ENCODE measurements around the gene DHDDS.
"Not testable (repeated sequence)": the region's sequence is repeated elsewhere in the genome, so short reads cannot be mapped to it uniquely, and the experiment has no call there.

DHDDS gene

GRCh38 chr1:26431979-26432695 is at the start of gene DHDDS:
TSS of gene DHDDS (plus strand) at chr1:26432321. CDS start at chr1:26432946, 625 bp downstream.
- peak; percentile 96 for FAIRE-seq

- FAIRE-seq, result no peak
Observed at GRCh38 chr1:26384076-26384475, 48.0 kb upstream of the DHDDS start.

- FAIRE-seq, result not testable (repeated sequence)
Observed at GRCh38 chr1:26385063-26385462, 47.1 kb upstream of the DHDDS start.

DNA sequence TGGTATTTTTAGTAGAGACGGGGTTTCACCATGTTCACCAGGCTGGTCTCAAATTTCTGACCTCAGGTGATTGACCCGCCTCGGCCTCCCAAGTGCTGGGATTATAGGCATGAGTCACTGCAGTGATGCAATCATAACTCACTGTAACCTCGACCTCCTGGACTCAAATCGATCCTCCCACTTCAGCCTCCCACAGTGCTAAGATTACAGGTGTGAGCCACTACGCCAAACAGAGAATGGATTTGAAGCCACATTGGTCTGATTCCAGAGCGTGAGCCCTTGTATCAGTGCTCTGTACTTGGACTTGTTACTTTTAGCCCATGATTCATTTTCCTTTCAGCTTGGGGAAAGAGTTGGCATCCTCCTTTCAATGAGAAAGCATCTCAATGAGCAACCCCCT is 44.7 kb upstream of the DHDDS start:
- no peak for FAIRE-seq

DNA sequence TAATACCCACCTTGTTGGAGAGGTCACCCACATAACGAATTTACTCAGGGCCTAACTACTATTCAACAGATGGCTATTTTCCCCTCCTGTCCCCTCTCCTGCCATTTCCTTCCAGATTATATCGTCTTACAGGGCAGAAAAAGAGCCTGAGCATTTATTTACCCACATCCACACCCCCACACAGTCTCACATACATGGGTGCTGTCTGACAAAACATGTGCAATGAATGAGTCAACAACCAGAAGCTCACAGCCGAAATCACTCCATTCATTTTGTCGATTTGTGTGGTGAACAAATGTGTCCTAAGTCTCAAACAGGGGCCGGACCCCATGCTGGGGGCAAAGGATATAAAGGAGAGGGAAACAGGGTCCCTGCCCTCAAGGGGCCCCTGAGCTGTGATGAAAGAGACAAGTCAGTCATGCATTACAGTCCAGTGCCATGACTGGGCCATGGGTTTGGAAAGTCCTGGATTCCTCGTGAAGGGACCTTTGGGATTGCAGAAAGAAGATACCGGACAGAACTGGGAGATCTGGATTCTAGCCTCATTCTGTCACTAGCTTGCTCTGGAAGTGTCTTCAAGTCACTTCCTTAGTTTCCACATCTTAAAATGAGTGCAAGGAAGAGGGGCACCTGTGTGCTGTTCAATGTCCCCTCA is 43.2 kb upstream of the DHDDS start:
- no peak for FAIRE-seq

DNA sequence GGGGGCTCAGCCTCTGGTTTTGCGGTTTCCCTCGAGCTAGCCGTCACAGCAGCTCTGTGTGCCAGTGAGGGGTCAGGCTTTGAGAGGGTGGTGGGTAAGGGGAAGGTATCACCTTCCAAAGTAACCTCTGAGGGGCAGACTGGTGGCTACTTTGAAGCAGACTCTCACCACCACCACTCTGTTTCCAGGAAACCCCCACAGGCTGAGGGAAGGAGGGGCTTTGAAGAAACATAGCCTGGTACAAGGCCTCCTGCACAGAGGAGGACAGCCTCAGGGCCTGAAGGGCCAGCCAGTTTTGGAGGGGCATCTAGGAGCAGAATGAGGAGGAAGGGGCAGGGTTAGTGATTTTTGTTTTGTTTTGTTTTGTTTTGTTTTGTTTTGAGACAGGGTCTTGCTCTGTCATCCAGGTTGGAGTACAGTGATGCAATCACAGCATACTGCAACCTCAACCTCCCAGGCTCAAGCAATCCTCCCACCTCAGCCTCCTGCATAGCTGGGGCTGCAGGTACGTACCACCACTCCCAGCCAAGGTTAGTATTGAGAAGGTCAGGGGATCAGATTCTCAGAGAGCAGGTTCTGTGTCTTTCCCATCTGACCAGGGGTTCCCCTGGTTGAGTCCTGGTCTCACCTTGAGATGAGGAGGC is 42.4 kb upstream of the DHDDS start:
- FAIRE-seq, result no peak

DNA sequence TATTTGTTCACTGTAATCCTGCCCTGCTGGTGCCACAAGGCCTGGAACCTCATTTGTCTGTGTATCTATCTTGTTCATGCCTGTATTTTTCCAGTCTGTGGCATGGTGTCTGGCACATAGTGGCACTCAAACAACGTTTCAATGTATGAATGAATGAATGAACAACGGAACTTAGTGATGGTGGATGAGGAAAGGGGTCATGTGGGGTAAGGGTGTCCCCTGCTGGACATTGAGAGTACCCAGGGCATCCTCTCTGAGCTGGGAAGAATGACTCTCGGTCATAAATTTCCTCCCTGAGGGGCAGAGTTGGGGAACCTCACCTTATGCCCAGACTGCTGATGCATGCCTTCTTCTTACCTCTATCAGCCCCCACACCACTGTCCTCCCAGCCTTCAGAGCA is 40.7 kb upstream of the DHDDS start:
- FAIRE-seq, result no peak

DNA sequence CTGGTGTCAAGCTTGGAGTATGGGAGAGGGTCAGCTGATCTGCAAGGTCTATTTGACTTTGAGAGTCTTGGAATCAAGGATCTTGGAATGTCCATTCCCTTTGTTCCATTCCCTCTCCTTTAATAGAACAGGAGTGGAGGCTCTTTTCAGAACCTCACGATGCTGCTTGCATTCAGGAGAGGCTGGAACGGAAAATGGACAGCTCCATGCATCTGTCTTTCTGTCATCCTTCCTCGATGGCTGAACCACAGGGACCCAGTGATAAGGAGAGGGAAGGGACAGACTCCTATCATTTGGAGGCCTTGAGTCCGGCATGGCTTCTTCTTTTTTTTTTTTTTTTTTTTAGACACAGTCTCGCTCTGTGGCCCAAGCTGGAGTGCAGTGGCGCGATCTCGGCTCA is 36.4 kb upstream of the DHDDS start:
- FAIRE-seq, result no peak

- FAIRE-seq, result no peak
Observed at GRCh38 chr1:26399034-26399433, 33.1 kb upstream of the DHDDS start.

DNA sequence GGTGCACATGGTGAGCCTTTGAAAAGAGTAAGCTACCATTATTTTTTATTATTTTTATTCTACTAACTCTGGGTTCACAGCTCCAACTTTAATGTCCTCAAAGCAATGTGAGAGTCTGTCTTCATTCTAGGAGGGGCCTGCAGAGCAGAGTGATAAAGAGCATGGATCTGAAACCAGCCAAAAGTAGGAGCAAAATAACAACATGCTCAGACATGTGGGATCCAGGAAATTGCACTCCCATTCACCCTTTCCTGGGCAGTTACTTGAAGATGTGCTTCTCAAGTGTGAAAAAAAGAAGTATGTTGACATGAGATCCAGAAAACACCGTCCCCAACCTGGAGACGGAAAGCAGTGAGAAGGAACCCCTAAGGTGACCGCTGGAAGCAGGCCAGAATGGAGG is 30.2 kb upstream of the DHDDS start:
- FAIRE-seq, result no peak

GRCh38 chr1:26403656-26404055 is 28.5 kb upstream of the DHDDS start:
- FAIRE-seq, result no peak

DNA sequence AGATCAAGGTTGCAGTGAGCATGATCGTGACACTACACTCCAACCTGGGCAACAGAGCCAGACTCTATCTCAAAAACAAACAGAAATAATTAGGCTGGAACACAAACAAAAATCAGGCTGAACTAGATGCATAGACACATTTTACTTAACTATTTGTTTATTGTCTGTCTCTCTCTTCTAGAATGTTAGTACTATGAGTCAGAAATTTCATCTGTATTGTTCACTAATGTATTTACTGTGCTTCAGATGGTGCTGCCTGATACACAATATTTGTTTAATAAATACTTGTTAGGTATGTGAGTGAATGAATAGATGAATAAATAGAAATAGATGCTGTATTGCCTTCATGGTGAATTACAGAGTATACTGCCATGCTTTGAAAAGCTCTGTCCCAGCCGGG is 27.5 kb upstream of the DHDDS start:
- no peak for FAIRE-seq

DNA sequence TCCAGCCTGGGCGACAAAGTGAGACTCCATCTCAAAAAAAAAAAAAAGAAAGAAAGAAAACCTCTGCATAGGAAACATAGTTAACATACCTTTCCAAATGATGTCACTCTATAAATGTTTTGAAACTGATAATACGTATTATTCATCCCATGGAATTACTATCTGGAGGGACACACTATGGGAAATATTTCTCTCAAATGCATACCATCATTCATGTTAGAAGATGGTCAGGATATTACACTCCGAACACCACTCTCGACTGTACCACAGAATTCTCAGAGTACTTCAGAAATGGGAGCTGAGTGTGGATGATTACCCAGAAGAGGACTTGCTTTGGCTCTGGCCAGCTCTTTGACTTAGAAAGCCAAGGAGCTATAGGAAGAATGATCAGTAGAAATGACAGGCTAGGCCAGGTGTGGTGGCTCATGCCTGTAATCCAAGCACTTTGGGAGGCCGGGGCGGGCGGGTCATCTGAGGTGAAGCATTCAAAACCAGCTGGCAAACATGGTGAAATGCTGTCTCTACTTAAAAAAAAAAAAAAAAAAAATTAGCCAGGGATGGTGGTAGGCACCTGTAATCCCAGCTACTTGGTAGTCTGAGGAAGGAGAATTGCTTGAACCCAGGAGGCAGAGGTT is 26.7 kb upstream of the DHDDS start:
- FAIRE-seq, result no peak

DNA sequence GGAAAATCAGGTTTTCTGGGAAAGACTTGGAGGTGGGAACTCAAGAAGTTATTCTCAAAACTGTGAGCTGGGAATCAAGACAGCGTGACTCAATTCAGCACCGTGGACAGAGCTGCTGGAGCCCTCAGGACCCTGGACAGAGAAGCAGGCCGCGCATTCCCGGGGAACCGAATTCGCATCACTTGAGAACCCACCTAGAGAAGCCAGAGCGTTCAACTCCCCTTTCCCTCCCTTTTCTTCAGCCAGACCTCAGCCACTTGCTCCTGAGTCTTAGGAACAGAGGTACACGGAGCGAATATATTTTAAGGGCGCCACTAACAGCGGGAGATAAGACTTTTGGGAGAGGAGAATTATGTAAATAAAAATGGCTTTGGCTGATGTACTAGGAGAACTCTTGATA is 23.5 kb upstream of the DHDDS start:
- FAIRE-seq, result peak; percentile 84

DNA sequence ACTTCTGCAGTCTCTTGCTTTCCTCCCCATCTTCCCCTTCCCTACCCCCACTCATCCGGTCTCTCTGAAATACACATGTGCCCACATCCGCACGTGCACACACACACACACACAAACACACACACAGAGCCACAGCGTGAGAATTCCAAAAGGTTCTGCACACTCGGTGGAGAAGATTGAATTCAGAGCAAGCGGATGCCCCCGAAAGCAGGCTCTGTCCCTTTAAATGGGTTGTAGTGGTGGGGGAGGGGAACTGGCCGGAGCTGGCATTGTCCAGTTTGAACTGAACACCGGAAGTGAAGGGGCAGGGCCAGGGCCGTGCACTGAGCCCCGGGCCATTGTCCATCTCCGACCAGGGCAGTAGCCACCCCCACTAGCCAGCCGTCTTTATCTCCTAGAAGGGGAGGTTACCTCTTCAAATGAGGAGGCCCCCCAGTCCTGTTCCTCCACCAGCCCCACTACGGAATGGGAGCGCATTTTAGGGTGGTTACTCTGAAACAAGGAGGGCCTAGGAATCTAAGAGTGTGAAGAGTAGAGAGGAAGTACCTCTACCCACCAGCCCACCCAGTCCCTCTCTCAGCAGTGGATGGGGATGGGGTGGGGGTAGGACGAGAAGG is 22.8 kb upstream of the DHDDS start:
- FAIRE-seq, result peak; percentile 73

DNA sequence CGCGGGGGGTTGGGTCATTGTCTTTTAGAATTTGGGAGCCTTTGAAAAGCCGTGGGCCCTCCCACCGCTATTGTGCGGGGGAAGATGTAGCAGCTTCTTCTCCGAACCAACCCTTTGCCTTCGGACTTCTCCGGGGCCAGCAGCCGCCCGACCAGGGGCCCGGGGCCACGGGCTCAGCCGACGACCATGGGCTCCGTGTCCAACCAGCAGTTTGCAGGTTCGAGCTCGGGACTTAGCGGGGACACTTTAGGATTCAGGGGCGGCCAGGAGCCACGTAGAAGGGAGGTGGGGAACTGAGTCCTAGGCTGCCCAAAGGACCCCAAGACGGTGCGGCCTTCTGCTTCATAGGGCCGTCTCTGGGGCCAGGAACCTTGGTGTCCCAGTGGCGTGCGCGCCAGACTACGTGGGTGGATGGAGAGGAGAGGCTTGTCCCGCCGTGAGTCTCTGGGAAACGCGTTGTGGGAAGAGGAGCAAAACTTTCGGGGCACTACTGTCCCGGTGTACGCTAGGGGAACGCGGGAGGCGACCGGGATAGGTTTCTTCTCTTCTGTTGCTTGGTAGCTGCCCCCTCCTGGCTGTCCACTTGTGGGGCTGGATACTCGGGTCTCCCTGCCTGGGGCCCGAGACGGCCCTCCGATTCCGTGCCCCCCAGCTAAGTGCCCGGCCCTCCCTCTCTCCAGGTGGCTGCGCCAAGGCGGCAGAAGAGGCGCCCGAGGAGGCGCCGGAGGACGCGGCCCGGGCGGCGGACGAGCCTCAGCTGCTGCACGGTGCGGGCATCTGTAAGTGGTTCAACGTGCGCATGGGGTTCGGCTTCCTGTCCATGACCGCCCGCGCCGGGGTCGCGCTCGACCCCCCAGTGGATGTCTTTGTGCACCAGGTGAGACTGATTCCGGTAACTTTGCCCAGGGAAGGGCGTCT is 21.2 kb upstream of the DHDDS start, which contains the start of gene LIN28A:
LIN28A (plus strand) TSS at position 112 of the 918 bp plus-strand sequence; CDS start at position 187, 75 bp downstream.
- no peak for FAIRE-seq

DNA sequence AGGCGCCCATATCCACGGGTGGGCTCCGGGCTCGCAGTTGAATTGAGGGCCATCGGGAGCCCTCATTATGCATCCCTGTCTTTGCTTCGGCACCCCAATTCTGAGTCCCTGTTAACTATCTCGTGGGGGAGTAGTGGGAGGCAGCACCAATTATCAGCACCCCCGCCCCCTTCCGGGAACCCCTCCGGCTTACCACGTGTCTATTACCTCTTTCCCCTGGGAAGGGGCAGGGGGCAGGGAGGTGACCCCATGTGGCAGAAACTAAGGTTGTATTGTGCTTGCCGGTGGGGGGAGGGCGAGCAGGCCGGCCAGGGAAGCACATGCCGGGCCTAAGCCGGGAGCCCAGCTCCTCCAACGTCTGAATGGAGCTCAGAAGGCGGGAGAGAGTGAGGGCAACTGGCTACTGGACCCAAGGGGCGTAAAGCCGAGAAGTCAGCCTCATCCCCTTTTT is 20.5 kb upstream of the DHDDS start:
- FAIRE-seq, result peak; percentile 61

DNA sequence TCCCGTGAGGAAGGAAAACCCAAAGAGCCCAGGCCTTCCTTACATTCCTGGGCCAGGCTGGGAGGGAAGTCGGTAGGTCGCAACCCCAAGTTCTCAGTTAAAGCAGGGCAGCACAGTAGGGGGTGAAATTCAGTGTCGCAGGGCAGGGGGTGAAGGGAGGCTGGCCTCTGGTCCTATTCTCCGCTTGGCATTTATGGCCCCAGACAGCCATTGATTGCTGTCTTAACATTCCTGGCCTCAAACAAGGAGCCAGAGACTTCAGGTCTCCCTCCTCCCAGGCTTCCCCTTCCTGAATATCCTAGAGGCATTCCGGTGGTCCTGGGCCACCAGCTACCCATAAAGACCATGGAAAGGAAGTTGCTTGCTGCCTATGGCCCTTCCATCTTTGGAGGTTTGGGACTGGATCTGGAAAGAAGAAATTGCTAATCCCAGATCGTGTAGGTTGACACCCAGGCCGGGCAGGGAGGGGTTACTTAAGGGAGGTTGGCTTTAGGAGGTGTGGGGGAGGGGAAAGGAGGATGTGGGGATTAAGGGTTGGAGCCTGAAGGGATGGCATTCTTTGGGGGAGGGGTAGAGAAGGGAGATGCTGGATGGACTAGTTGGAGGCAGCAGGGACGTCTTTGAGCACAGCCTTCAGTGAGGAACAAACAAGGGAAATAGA is 19.8 kb upstream of the DHDDS start:
- FAIRE-seq, result peak; percentile 92

DNA sequence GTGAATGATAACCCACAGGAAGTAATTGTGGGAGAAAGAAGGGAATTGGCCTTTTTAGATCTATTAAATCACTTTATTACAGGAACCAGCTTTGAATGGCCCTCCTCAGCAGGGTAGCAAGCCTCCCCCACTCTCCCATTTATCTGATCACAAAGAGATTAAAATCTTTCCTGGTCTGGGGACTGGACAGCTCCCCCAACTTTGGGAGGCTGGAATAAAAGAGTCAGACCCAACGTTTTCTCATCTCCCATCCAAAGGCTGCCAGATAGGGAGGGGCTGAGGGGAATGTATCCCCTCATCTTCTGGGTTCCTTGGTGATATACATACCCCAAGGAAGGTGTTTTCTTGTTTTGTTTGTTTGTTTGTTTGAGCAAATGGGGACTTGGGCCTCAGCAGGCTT is 19.1 kb upstream of the DHDDS start:
- FAIRE-seq, result no peak

DNA sequence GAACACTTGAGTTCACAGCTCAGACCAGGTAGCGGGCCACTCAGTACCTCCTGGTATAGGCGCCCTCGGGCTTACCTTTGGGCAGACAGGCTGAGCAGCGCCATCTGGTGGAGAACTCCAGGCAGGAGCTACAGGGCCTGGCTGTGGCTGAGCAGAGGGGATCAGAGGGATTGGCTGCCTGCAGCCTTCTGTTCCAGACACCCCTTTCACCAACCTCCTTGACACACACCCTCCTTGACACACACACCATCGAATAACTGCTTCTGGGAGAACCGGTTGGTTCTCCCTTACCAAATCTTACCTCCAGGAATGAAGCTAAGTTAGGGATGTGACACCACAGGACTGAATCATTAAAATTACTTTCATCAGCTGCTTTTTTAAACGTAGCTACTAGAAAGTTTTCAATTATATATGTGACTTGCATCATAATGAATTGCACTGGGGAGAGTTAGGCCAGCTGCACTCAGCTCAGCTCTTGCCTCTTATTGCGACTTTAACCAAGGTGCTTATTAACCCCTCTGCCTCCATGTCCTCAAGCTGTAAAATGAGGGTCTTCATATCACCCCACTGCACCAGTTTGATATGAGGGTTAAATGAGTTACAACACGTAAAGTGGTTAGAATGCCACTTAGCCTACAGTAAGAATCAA is 14.9 kb upstream of the DHDDS start:
- FAIRE-seq, result peak; percentile 93

DNA sequence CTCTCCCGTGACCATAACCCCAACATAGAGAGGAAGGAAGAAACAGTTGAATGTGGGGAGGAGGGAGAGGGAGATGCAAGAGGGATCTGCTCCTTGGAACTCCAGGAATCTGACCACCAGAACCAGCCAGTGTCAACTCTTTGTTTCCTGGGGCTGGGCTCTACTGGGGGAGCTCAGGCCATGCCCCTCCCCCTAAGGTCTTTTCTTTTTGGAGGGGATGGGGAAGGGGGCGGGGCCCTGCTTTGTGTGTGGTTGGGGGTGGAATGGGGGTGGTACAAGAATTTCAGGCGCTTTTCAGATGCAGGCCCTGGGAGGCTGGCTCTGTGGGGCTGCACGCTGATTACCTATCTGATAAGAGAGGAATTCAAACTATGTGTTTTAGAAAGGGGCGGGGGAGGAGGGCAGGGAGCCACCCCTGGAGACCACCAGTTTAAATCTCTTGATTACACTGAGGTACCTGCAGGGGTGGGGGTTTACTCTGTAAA is 13.2 kb upstream of the DHDDS start:
- FAIRE-seq, result no peak
